ENCODE data around the gene SGF29. TPM values are rescaled to one million over a fixed set of nuclear protein-coding genes. Genes with fewer than 3 reads are reported as not detected.
"Not testable (repeated sequence)": the region's sequence is repeated elsewhere in the genome, so short reads cannot be mapped to it uniquely, and the experiment has no call there.

The SGF29 gene
- total and polyA plus RNA-seq, 9 of the 15 experiments (the other 6 are each of a cell fraction or from before 2014, with no cell fraction given): 2.6 to 36.1 (median 21.2) TPM

DNA sequence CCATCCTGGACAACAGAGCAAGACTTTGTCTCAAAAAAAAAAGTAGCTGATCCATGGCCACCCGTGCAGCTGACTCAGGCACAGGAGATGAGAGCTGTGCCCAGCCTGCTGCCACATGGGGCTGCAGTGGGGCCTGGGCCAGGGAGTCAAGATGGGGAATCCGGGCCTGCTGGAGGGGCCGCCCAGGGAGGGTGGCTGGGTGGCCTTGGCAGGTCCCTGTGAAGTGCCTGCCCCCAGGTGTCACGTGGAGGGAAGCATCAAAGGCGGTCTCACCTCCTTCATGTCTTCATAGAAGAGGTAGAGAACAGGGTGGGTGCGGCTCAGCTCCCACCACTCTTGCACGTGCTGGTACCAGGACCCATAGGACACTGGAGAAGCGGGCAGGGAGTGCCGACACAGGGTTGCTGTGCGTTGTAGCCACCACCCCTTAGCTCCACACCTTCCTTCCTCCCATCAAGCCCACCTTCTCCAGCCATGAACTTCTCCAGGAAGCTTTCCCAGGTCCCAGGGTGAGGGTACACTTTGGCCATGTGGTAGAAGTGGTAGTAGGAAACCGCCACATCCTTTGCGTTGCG is 39.3 kb downstream of the SGF29 start (continued):
- TF ChIP-seq, protein P1, sequence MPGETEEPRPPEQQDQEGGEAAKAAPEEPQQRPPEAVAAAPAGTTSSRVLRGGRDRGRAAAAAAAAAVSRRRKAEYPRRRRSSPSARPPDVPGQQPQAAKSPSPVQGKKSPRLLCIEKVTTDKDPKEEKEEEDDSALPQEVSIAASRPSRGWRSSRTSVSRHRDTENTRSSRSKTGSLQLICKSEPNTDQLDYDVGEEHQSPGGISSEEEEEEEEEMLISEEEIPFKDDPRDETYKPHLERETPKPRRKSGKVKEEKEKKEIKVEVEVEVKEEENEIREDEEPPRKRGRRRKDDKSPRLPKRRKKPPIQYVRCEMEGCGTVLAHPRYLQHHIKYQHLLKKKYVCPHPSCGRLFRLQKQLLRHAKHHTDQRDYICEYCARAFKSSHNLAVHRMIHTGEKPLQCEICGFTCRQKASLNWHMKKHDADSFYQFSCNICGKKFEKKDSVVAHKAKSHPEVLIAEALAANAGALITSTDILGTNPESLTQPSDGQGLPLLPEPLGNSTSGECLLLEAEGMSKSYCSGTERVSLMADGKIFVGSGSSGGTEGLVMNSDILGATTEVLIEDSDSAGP (CRISPR knock-in tag; IDR thresholded peaks at IDR 0.05): no peak
- TF ChIP-seq TEAD1 (CRISPR knock-in tag; IDR thresholded peaks at IDR 0.05): no peak
- TF ChIP-seq SAFB2 (IDR thresholded peaks at IDR 0.05; ENCODE audit: borderline replicate concordance, low read depth, low read length, severe bottlenecking): no peak
- TF ChIP-seq POLR2G (IDR thresholded peaks at IDR 0.05; ENCODE audit: low read depth, low read length): 0 out of 2 replicates have a peak, but pooled peaks have one; percentile 14
- TF ChIP-seq, protein P2, sequence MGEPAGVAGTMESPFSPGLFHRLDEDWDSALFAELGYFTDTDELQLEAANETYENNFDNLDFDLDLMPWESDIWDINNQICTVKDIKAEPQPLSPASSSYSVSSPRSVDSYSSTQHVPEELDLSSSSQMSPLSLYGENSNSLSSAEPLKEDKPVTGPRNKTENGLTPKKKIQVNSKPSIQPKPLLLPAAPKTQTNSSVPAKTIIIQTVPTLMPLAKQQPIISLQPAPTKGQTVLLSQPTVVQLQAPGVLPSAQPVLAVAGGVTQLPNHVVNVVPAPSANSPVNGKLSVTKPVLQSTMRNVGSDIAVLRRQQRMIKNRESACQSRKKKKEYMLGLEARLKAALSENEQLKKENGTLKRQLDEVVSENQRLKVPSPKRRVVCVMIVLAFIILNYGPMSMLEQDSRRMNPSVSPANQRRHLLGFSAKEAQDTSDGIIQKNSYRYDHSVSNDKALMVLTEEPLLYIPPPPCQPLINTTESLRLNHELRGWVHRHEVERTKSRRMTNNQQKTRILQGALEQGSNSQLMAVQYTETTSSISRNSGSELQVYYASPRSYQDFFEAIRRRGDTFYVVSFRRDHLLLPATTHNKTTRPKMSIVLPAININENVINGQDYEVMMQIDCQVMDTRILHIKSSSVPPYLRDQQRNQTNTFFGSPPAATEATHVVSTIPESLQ (CRISPR knock-in tag; IDR thresholded peaks at IDR 0.05): no peak
- TF ChIP-seq, protein P3, sequence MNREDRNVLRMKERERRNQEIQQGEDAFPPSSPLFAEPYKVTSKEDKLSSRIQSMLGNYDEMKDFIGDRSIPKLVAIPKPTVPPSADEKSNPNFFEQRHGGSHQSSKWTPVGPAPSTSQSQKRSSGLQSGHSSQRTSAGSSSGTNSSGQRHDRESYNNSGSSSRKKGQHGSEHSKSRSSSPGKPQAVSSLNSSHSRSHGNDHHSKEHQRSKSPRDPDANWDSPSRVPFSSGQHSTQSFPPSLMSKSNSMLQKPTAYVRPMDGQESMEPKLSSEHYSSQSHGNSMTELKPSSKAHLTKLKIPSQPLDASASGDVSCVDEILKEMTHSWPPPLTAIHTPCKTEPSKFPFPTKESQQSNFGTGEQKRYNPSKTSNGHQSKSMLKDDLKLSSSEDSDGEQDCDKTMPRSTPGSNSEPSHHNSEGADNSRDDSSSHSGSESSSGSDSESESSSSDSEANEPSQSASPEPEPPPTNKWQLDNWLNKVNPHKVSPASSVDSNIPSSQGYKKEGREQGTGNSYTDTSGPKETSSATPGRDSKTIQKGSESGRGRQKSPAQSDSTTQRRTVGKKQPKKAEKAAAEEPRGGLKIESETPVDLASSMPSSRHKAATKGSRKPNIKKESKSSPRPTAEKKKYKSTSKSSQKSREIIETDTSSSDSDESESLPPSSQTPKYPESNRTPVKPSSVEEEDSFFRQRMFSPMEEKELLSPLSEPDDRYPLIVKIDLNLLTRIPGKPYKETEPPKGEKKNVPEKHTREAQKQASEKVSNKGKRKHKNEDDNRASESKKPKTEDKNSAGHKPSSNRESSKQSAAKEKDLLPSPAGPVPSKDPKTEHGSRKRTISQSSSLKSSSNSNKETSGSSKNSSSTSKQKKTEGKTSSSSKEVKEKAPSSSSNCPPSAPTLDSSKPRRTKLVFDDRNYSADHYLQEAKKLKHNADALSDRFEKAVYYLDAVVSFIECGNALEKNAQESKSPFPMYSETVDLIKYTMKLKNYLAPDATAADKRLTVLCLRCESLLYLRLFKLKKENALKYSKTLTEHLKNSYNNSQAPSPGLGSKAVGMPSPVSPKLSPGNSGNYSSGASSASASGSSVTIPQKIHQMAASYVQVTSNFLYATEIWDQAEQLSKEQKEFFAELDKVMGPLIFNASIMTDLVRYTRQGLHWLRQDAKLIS (CRISPR knock-in tag; IDR thresholded peaks at IDR 0.05): no peak
- no peak for TF ChIP-seq SLC30A9 (CRISPR knock-in tag; IDR thresholded peaks at IDR 0.05)

DNA sequence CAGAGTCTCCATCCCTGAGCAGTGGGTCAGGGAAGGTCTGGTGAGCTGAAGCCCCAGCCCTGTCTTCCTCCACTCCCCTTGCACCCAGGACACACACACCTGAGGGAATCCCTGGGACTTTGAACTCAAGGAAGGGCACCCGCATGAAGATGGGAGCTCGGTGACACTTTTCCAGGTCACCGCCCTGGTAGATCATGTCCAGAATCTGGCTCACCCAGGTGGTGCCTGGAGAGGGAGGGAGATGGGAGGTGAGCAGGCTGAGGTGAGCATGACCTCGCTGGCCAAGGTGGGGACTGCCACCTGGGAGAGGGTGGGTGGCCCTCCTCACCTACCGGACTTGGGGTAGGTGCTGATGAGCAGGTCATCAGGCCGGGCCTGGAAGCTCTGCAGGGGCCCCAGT is 41.7 kb downstream of the SGF29 start:
- BruUV-seq (replicated peaks); DNase-seq (ENCODE audit: extremely low read depth in 1 of 4, low spot score in 3 of 4); CTCF ChIA-PET (ENCODE audit: low intra/inter-chr PET ratio); in situ Hi-C loops (cut with MboI); H3K9me3 ChIP-seq (replicated peaks; ENCODE audit: control insufficient read depth, insufficient read depth, low read depth, low read length); H3K36me3 ChIP-seq (ENCODE audit: control insufficient read depth, insufficient read depth, low read length); H3K27me3 ChIP-seq (ENCODE audit: control insufficient read depth in 2 of 2, insufficient read depth in 2 of 2, low read length in 2 of 2); H3K79me2 ChIP-seq (ENCODE audit: control insufficient read depth, insufficient read depth, low read length); H3K4me2 ChIP-seq (ENCODE audit: insufficient read depth, low read length); FAIRE-seq; intact Hi-C loops (cut with micrococcal nuclease); H3K9me1 ChIP-seq (ENCODE audit: control insufficient read depth, insufficient read depth, low read length); H4K20me1 ChIP-seq (replicated peaks; ENCODE audit: control insufficient read depth, insufficient read depth, low read length); POLR2A ChIA-PET; ATAC-seq; H2AFZ ChIP-seq (ENCODE audit: low read depth, low read length); H3K4me3 ChIP-seq; H3K27ac ChIP-seq (ENCODE audit: extremely low read depth, low read depth, low read length): not testable (repeated sequence)
- H3K4me1 ChIP-seq (replicated peaks in 1 of 2; ENCODE audit: control insufficient read depth in 2 of 2, insufficient read depth in 2 of 2, low read length in 2 of 2): peaks cover 11 to 22% of the 10 kb centered on the region in 2 experiments
- peak overlapping the region in 1 of 2 experiments; percentile 35; a peak in 1 of 4 replicates for H3K9ac ChIP-seq (ENCODE audit: insufficient read depth in 1 of 2, low read depth in 2 of 2, low read length in 2 of 2)
- 94% methylated on average over 3 of the region's 6 CpGs for WGBS (ENCODE audit: insufficient coverage, low coverage, missing lambda C conversion rate)
